ENCODE measurements around the gene BRI3BP.
"Not testable (repeated sequence)": the region's sequence is repeated elsewhere in the genome, so short reads cannot be mapped to it uniquely, and the experiment has no call there.

BRI3BP gene

GRCh38 chr12:125065919-125066570 lies 72.6 kb downstream of the BRI3BP start:
- DNase-seq (ENCODE audit: low read depth in 1 of 2, low spot score in 1 of 2): no peak

DNA sequence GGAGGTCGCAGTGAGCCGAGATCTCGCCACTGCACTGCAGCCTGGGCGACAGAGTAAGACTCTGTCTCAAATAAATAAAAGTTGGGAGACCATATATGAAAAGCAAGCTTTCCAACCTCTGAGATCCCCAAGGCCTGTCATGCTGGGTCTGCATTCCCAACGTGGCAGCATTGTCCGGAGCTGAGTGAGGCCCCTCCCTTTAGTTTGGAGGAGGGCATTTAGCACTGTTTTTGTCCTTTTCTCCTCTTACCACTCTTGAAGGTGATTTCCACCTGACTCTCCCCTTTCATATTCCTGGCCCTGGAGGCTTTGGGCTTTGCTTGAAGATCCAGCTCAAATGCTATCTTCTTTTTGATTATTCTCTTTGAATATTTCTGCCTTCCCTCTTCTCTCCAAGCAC lies 74.9 kb downstream of the BRI3BP start:
- DNase-seq (ENCODE audit: low read depth in 1 of 2, low spot score in 1 of 2): no peak

DNA sequence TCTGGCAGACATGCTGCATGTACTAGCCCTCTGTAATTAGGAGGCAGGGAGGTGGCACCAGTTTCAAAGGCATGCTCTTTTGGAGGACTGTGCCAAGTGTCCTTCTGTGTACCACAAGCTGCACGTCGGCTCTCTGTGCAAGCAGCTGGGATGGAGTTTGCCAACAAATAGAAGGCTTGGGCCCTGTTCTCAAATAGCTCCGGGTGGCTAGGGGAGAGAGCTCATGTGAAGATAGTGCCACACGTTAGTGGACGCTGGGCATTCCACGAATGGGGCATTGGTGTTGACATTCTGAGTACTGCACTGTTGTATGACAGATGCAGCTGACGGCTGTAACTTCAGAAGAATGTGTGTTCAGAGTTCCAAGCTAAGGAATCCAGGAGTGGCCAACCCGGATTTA lies 76.2 kb downstream of the BRI3BP start:
- no peak for DNase-seq (ENCODE audit: low read depth in 1 of 2, low spot score in 1 of 2)

DNA sequence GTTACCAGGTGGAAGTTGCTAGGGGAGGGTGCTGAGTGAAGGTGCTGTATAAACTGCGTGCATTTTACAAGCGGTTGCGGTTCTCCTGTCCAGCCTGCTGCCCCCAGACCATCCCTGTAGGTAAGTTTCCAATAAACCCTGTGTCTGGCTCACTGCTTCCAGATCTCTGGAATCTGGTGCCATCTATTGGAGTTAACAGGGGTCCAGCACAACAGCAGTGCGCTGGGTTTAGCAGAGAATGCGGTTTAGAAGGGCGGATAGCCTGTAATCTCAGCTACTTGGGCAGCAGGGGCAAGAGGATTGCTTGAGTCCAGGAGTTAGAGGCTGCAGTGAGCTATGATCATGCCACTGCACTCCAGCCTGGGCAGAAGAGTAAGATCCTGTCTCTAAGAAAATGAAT lies 76.7 kb downstream of the BRI3BP start:
- no peak for DNase-seq (ENCODE audit: low read depth in 1 of 2, low spot score in 1 of 2)

DNA sequence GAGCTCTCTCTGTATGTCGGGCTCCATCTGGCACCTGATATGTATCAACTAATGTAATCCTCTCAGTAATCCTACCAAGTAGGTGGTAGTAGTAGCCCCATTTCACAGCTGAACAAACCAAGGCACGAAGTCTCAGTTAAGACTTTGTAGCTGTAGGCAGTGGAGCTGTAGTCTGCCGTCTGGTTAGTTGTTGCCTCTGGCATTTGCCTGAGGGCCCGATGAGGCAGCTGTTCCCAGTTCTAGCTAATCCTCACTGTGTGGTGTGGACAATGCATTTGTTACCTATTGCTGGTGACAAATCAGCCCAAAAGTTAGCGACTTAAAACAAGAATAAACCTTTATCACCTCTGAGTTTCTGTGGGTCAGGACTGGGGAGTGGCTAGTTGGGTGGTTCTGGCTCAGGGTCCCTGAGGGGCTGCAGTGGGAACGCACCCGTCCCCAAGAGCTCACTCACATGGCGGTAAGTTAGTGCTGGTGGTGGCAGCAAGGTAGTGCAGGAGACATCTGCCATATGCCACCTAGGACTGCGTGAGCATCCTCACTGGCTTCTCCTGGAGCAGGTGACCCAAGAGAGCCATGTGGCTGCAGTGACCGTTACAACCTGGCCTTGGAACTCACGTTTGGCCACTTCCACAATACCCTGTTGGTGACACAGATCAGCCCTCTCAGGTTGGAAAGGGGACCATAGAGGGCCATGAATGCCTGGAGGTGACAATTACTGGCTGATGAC lies 77.4 kb downstream of the BRI3BP start:
- no peak for DNase-seq (ENCODE audit: low read depth in 1 of 2, low spot score in 1 of 2)

GRCh38 chr12:125071456-125071855 lies 78.0 kb downstream of the BRI3BP start:
- no peak for DNase-seq (ENCODE audit: low read depth in 1 of 2, low spot score in 1 of 2)

DNA sequence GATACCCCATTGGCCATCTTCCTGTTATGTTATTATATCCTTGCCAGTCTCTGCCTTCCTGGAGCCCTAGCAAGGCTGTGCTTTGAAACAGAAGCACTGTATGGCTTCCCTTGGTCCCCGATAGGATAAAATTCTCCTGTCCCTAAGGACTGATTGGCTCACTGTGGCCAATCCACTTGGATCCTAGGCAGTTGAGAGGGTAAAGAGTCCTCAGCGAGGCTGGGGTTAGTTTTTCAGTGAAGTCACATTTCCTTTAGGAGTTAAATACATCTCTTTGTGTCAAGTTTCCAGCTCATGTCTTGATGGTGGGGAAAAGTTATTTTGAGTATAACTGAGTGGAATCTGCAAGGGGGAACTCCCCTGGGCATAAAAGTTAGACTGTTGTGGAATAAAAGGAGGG lies 79.1 kb downstream of the BRI3BP start:
- DNase-seq (ENCODE audit: low read depth in 1 of 2, low spot score in 1 of 2): no peak

DNA sequence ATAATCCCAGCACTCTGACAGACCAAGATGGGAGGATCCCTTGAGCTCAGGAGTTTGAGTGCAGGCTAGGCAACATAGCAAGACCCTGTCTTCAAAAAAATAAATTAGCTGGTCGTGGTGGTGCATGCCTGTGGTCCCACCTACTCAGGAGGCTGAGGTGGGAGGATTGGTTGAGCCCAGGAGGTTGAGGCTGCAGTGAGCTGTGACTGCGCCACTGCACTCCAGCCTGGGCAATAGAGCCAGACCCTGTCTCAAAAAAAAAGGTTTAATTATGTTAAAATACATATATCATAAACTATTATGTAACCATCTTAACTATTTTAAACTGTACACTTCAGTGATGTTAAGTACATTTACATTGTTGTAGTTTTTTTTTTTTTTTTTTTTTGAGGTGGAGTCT lies 80.8 kb downstream of the BRI3BP start:
- DNase-seq (ENCODE audit: low read depth in 1 of 2, low spot score in 1 of 2): not testable (repeated sequence)

GRCh38 chr12:125076103-125076502 lies 82.7 kb downstream of the BRI3BP start:
- DNase-seq (ENCODE audit: low read depth in 1 of 2, low spot score in 1 of 2): no peak

- no peak for DNase-seq (ENCODE audit: low read depth in 1 of 2, low spot score in 1 of 2)
These were observed 85.6 kb downstream of the BRI3BP start for GRCh38 chr12:125079084-125079483.

DNA sequence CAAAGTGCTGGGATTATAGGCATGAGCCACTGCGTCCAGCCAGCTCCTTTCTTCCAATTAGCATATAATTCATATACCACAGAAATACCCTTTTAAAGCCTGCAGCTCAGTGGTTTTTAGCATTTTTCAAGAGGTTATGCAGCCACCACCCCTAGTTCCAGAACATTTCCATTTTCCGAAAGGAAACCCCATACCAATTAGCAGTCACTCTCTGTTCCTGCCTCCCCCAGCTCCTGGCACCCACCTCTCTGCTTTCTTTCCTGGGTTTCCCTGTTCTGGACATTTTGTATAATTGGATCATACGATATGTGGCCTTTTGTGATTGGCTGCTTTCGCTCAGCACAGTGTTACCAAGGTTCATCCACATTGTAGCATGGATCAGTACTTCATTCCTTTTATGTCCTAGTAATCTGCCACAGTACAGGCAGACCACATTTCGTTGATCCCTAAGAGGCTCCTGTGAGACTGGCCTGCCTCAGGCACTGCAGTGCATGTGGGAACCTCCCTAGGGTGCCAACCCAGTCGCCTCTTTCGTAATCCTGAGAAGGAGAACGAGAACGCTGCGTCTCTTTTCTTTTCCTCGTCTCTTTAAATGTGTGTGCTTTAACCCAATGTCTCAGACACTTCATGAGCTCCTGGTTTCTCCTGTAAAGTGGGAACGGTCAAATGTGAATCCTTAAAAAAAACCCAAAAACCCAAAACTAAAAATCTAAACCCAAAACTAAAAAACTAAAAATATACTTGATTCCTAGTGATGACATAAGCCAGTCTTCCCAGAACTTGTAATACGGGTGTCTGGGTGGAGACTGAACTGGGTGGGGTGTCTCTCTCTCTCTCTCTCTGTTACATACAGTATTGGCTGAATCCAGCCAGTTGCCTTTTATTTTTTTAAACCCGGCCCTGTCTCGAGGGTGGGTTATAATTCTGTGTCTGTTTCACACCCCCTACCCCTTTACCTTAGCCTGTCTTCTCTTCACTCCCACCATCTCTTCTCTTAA lies 86.5 kb downstream of the BRI3BP start:
- DNase-seq (ENCODE audit: low read depth in 1 of 2, low spot score in 1 of 2): no peak
